HG02623 (cell line): ENCODE data around the gene MAFB.
"Not testable (repeated sequence)": the region's sequence is repeated elsewhere in the genome, so short reads cannot be mapped to it uniquely, and the experiment has no call there.

Source experiments
- ATAC-seq: cut with Tn5 transposase; IDR thresholded peaks from one replicate; pipeline ENCODE4 v1.9.1; 2021; ENCODE audit warnings: moderate library complexity; ENCODE audit not compliant: unreplicated experiment

MAFB gene

GRCh38 chr20:40689100-40689942 lies at the start of gene MAFB:
MAFB (minus strand) TSS chr20:40689236; CDS start chr20:40688850, 386 bp downstream.
- no peak for ATAC-seq

GRCh38 chr20:40736468-40736867 lies 47.4 kb upstream of the MAFB start:
- not testable (repeated sequence) for ATAC-seq

- no peak for ATAC-seq
Measured at GRCh38 chr20:40728996-40729395, 40.0 kb upstream of the MAFB start.

- no peak for ATAC-seq
Measured at GRCh38 chr20:40728470-40728869, 39.4 kb upstream of the MAFB start.

GRCh38 chr20:40727960-40728359 lies 38.9 kb upstream of the MAFB start:
- ATAC-seq: no peak

- ATAC-seq: no peak
Measured at GRCh38 chr20:40726776-40727175, 37.7 kb upstream of the MAFB start.

- no peak for ATAC-seq
Measured at GRCh38 chr20:40724566-40724965, 35.5 kb upstream of the MAFB start.

- no peak for ATAC-seq
Measured at GRCh38 chr20:40720826-40721225, 31.8 kb upstream of the MAFB start.

- ATAC-seq: no peak
Measured at GRCh38 chr20:40720099-40720498, 31.1 kb upstream of the MAFB start.

GRCh38 chr20:40718982-40719729 lies 30.1 kb upstream of the MAFB start:
- ATAC-seq: no peak

- no peak for ATAC-seq
Measured at GRCh38 chr20:40718214-40718977, 29.4 kb upstream of the MAFB start.

GRCh38 chr20:40717343-40717865 lies 28.4 kb upstream of the MAFB start:
- ATAC-seq: no peak

GRCh38 chr20:40715491-40715890 lies 26.5 kb upstream of the MAFB start:
- no peak for ATAC-seq

- no peak for ATAC-seq
Measured at GRCh38 chr20:40714916-40715315, 25.9 kb upstream of the MAFB start.

GRCh38 chr20:40714109-40714508 lies 25.1 kb upstream of the MAFB start:
- ATAC-seq: no peak

- ATAC-seq: no peak
Measured at GRCh38 chr20:40713508-40713907, 24.5 kb upstream of the MAFB start.

GRCh38 chr20:40711079-40711478 lies 22.0 kb upstream of the MAFB start:
- ATAC-seq: no peak

- ATAC-seq: no peak
Measured at GRCh38 chr20:40710603-40711002, 21.6 kb upstream of the MAFB start.

GRCh38 chr20:40706977-40707582 lies 18.0 kb upstream of the MAFB start:
- ATAC-seq: no peak

GRCh38 chr20:40705413-40705812 lies 16.4 kb upstream of the MAFB start:
- ATAC-seq: no peak

GRCh38 chr20:40704828-40705227 lies 15.8 kb upstream of the MAFB start:
- no peak for ATAC-seq
